Natural killer cell (primary cell): Measurements from ENCODE around the gene RCBTB2. TPM values are rescaled to one million over a fixed set of nuclear protein-coding genes. Genes with fewer than 3 reads are reported as not detected.

Source experiments
- ATAC-seq, 3 donors: fragments of 150-1000 bp in 2 of 3; fragments of 200-7000 bp in 1 of 3; cut with Tn5 transposase; 1 replicate in 1 of 3; 2 replicates in 2 of 3; pipeline ENCODE4 v1.10.0; 2021; ENCODE audit warnings: mild to moderate bottlenecking in 2 of 3, moderate library complexity in 2 of 3
- DNase-seq, 2 donors: peaks; one replicate each; pipeline versions ENCODE4 v3.0.0 to v3.0.0-alpha.2; 2013 to 2021; ENCODE audit warnings: mixed read lengths in 1 of 2
- H3K27ac ChIP-seq: one replicate; pipeline ENCODE4 v1.5.1; 2013; ENCODE audit warnings: mild to moderate bottlenecking, low read length
- H3K27me3 ChIP-seq: one replicate; pipeline ENCODE4 v1.6.1; 2013; ENCODE audit warnings: low read length; ENCODE audit not compliant: control insufficient read depth, insufficient read depth
- H3K36me3 ChIP-seq: one replicate; pipeline ENCODE4 v1.6.1; 2013; ENCODE audit warnings: low read length; ENCODE audit not compliant: control insufficient read depth, insufficient read depth
- H3K4me1 ChIP-seq: one replicate; pipeline ENCODE4 v1.6.1; 2013; ENCODE audit warnings: low read length; ENCODE audit not compliant: control insufficient read depth, insufficient read depth
- H3K4me3 ChIP-seq: one replicate; pipeline ENCODE4 v1.5.1; 2013; ENCODE audit warnings: low read length
- H3K9me3 ChIP-seq: one replicate; pipeline ENCODE4 v1.6.1; 2013; ENCODE audit warnings: low read length; ENCODE audit not compliant: control insufficient read depth, insufficient read depth
- H3K27ac Mint-ChIP-seq, 2 donors: one replicate each; pipeline ENCODE4 v1.8.0; 2022; ENCODE audit warnings: mild to moderate bottlenecking in 2 of 2, mixed read lengths in 2 of 2, moderate library complexity in 1 of 2
- H3K27me3 Mint-ChIP-seq, 2 donors: one replicate each; pipeline ENCODE4 v1.8.0; 2022; ENCODE audit warnings: low read depth in 2 of 2, mixed read lengths in 2 of 2
- H3K36me3 Mint-ChIP-seq: one replicate; pipeline ENCODE4 v1.8.0; 2022; ENCODE audit warnings: mixed read lengths
- H3K4me1 Mint-ChIP-seq, 2 donors: one replicate each; pipeline ENCODE4 v1.8.0; 2022; ENCODE audit warnings: mixed read lengths in 2 of 2
- H3K4me3 Mint-ChIP-seq: one replicate; pipeline ENCODE4 v1.8.0; 2022; ENCODE audit warnings: mild to moderate bottlenecking, moderate library complexity, mixed read lengths
- H3K9me3 Mint-ChIP-seq, 2 donors: one replicate each; pipeline ENCODE4 v1.8.0; 2022; ENCODE audit warnings: mixed read lengths in 2 of 2
- WGBS: methylation state at CpG from one replicate; pipeline ENCODE4 v1.1.7; 2013; ENCODE audit warnings: missing lambda C conversion rate; ENCODE audit not compliant: insufficient coverage; 5-methylcytosine and 5-hydroxymethylcytosine counted together
- intact Hi-C: fragments of 100-400 bp; cut with micrococcal nuclease; formaldehyde crosslinking; loops from one replicate; pipeline ENCODE4 v1.14.2; 2022
- total RNA-seq, 4 donors: library from RNA; stranded (reverse); fragments of 120-200 nt in 1 of 4; gene quantifications; one replicate each; pipeline versions ENCODE4 v1.2.3 to v1.2.4, GENCODE V29; 2013 to 2022
- TF ChIP-seq, protein P1 (sequence below): fragments of 200-600 bp; IDR thresholded peaks from one replicate; pipeline ENCODE4 v1.8.0; 2022; ENCODE audit warnings: antibody characterized with exemption

The RCBTB2 gene
- total RNA-seq, 3 donors from 2014 or later (not counting 1 experiment from before 2014, with no cell fraction given): 21.9 to 27.1 (median 24.2) TPM

DNA sequence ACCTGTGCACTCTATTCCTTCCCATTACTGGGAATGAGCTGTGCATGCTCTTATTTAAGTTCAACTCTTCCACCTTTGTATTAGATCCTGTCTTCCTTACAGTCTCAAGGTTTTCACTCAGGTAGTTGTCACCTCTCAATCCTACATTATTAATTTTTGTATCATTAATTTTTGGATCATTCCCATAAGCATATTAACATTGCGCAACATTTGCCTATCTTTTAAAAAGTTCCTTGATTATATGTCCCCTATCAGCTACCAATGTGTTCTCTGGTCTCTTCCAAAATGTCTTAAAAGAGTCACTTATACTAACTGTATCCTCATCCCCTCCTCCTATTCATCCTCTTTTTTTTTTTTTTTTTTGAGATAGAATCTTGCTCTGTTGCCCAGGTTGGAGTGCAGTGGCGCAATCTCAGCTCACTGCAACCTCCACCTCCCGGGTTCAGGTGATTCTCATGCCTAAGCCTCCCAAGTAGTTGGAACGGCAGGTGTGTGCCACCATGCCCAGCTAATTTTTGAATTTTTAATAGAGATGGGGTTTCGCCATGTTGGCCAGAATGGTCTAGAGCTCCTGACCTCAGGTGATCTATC, 2.1 kb upstream of the RCBTB2 start:
- Mint-ChIP-seq H3K9me3 (peaks cover 2 to 3% of the 10 kb centered on the region in 2 donors), H3K4me1 (peaks cover 34 to 36% of the 10 kb centered on the region in 2 donors), H3K27me3 (no peaks in the 10 kb centered on the region), H3K27ac (peak overlapping the region; percentile 47 to 58), H3K36me3 (no peaks in the 10 kb centered on the region), H3K4me3 (peak overlapping the region; percentile 25)
- DNase-seq (no peak), ATAC-seq (no peak)
- Histone ChIP-seq H3K36me3 (no peaks in the 10 kb centered on the region), H3K4me1 (peaks cover 16% of the 10 kb centered on the region), H3K9me3 (no peaks in the 10 kb centered on the region), H3K27me3 (no peaks in the 10 kb centered on the region), H3K27ac (no peak overlapping the region), H3K4me3 (no peak overlapping the region)
- 100% methylated on average over 5 of the region's 5 CpGs for WGBS
- TF ChIP-seq, protein P1, sequence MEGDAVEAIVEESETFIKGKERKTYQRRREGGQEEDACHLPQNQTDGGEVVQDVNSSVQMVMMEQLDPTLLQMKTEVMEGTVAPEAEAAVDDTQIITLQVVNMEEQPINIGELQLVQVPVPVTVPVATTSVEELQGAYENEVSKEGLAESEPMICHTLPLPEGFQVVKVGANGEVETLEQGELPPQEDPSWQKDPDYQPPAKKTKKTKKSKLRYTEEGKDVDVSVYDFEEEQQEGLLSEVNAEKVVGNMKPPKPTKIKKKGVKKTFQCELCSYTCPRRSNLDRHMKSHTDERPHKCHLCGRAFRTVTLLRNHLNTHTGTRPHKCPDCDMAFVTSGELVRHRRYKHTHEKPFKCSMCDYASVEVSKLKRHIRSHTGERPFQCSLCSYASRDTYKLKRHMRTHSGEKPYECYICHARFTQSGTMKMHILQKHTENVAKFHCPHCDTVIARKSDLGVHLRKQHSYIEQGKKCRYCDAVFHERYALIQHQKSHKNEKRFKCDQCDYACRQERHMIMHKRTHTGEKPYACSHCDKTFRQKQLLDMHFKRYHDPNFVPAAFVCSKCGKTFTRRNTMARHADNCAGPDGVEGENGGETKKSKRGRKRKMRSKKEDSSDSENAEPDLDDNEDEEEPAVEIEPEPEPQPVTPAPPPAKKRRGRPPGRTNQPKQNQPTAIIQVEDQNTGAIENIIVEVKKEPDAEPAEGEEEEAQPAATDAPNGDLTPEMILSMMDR: no peak
- intact Hi-C loops: no loop called here

DNA sequence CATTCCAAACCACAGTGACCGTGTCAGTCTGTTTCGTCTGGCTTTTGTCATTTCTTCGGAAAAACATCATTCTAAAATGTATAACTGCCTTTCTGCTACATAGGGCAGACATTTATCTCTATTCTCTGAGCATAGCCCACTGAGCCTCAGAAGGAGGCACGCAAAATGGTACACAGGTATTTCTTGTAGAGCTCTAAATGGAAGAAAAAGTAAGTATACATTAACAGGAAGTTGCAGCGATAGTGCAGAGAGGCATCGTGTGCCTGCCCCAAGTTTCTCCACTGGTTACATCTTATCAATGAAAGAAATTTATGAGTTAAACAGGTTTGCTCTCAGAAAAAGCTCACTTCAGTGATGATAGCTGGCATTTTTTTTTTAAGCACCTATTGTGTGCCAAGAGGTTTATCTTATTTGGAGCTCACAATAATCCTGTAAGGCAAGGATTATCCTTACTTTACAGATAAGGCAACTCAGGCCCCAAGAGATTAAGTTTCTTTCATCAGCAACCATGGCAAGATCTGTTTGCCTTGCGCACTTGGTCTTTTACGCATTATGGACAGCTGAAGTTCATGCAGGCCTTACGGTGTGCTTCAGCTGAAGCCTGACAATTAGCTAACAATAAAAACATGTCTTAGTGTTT, 1.2 kb upstream of the RCBTB2 start:
- DNase-seq (peak in 1 of 2 donors; percentile 19), ATAC-seq (no peak)

DNA sequence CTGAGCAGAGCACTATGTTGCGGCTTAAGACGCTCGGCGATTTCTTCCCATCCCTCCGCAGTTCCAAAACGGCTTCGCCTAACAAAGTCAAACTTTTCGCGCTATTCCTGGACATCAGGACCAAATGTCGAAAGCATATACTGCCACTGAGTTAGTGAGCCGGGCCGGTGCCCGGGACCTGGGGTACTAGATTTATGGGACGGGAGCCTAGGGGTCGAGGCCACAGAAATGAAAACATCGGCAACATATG, 699 bp downstream of the RCBTB2 start:
- peak; percentile 1 to 43 (median 5) for ATAC-seq
- intact Hi-C loops: loop anchor here (1.0 to 2.0 kb wide), 2 partner anchors 27 to 39 kb away; no protein-coding TSS in a partner anchor
- H3K27me3 Mint-ChIP-seq: no peaks in the 10 kb centered on the region
- H3K36me3 Mint-ChIP-seq: no peaks in the 10 kb centered on the region
- 9% methylated on average over 16 of the region's 16 CpGs for WGBS
- Histone ChIP-seq H3K9me3 (no peaks in the 10 kb centered on the region), H3K4me3 (peak overlapping the region; percentile 84), H3K27ac (peak overlapping the region; percentile 96), H3K27me3 (no peaks in the 10 kb centered on the region), H3K36me3 (no peaks in the 10 kb centered on the region), H3K4me1 (peaks cover 16% of the 10 kb centered on the region)
- DNase-seq: no peak
- TF ChIP-seq, protein P1: no peak
- H3K4me1 Mint-ChIP-seq: peaks cover 46 to 56% of the 10 kb centered on the region in 2 donors
- peak overlapping the region; percentile 96 for H3K4me3 Mint-ChIP-seq
- H3K27ac Mint-ChIP-seq: peak overlapping the region; percentile 96 to 98
- H3K9me3 Mint-ChIP-seq: peaks cover 0 to 2% of the 10 kb centered on the region in 2 donors

More for the DNA sequence above, 1.2 kb upstream of the RCBTB2 start:
- Mint-ChIP-seq H3K27ac (peak overlapping the region; percentile 96 to 98), H3K4me1 (peaks cover 38 to 39% of the 10 kb centered on the region in 2 donors), H3K9me3 (peaks cover 2 to 3% of the 10 kb centered on the region in 2 donors), H3K36me3 (no peaks in the 10 kb centered on the region), H3K27me3 (no peaks in the 10 kb centered on the region), H3K4me3 (peak overlapping the region; percentile 96)
- intact Hi-C loops: loop anchor here (1.0 to 2.0 kb wide), 2 partner anchors 28 to 41 kb away; no protein-coding TSS in a partner anchor
- 85% methylated on average over 8 of the region's 9 CpGs for WGBS
- H3K27me3 ChIP-seq: no peaks in the 10 kb centered on the region
- TF ChIP-seq, protein P1: no peak
- H3K9me3 ChIP-seq: no peaks in the 10 kb centered on the region
- no peaks in the 10 kb centered on the region for H3K36me3 ChIP-seq
- no peak overlapping the region for H3K27ac ChIP-seq
- peaks cover 16% of the 10 kb centered on the region for H3K4me1 ChIP-seq
- H3K4me3 ChIP-seq: no peak overlapping the region
